ENCODE measurements around the gene SIRPA.

Gene SIRPA

DNA sequence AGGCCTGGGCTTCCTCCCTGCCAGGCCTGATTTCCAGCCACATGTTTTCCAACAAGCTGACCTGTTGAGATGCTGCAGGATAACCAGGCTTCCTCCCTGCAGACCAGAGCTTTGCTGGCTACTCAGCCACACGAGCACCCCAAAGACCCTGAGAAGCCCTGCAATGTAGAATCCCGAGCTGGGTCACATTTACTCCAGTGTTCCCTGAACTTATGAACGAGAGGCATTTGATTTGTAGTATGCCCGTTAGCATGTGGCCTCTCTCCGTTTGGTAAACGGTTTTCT lies 4.0 kb downstream of the SIRPA start:
- TF ChIP-seq CEBPB (IDR thresholded peaks at IDR 0.05) (no peak), MAX (IDR thresholded peaks at IDR 0.05) (no peak), NFIC (IDR thresholded peaks at IDR 0.05) (no peak), TEAD4 (IDR thresholded peaks at IDR 0.05) (no peak), ZBTB7A (IDR thresholded peaks at IDR 0.05; ENCODE audit: low read depth) (no peak), RAD21 (IDR thresholded peaks at IDR 0.05; ENCODE audit: low read depth) (no peak), TCF12 (IDR thresholded peaks at IDR 0.05; ENCODE audit: low read depth) (no peak), CREB1 (IDR thresholded peaks at IDR 0.05; ENCODE audit: low read depth) (no peak), REST (IDR thresholded peaks at IDR 0.05; ENCODE audit: low read depth) (no peak), EGR1 (IDR thresholded peaks at IDR 0.05) (no peak), EP300 (IDR thresholded peaks at IDR 0.05; ENCODE audit: borderline replicate concordance) (no peak), FOXM1 (IDR thresholded peaks at IDR 0.05; ENCODE audit: borderline replicate concordance, low read depth) (no peak), YY1 (IDR thresholded peaks at IDR 0.05; ENCODE audit: low read depth) (no peak), TAF1 (IDR thresholded peaks at IDR 0.05; ENCODE audit: low read depth) (no peak)
- TF ChIP-seq, protein P1, sequence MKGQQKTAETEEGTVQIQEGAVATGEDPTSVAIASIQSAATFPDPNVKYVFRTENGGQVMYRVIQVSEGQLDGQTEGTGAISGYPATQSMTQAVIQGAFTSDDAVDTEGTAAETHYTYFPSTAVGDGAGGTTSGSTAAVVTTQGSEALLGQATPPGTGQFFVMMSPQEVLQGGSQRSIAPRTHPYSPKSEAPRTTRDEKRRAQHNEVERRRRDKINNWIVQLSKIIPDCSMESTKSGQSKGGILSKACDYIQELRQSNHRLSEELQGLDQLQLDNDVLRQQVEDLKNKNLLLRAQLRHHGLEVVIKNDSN (IDR thresholded peaks at IDR 0.05): no peak

DNA sequence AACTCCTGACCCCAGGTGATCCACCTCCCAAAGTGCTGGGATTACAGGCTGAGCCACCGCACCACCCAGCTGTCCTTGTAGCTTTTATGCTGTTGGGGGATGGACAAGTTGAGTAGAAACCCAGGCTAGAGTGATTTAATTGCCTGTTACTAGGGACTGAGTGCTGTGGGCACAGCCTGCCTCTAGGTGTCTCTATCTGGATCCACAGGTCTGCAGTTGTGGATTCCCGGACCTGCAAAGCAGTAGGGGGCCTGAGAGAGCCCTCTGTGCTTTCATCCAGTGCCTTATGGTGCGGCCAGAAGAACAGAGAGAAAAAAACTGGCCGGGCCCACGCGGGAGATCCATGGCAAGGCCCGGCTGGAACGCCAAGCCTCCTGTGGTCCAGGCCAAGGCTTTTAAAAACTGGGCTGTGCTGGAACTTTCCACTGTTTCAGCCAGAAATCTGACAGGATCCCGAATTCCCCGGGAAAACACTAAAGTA lies 5.2 kb downstream of the SIRPA start:
- TF ChIP-seq CREB1 (IDR thresholded peaks at IDR 0.05; ENCODE audit: low read depth) (no peak), REST (IDR thresholded peaks at IDR 0.05; ENCODE audit: low read depth) (no peak), TCF12 (IDR thresholded peaks at IDR 0.05; ENCODE audit: low read depth) (no peak), RAD21 (IDR thresholded peaks at IDR 0.05; ENCODE audit: low read depth) (no peak; the same call in 1 of the 2 replicates), EGR1 (IDR thresholded peaks at IDR 0.05) (no peak), CEBPB (IDR thresholded peaks at IDR 0.05) (no peak)

- TF ChIP-seq EGR1 (IDR thresholded peaks at IDR 0.05) (no peak), NFIC (IDR thresholded peaks at IDR 0.05) (no peak), CREB1 (IDR thresholded peaks at IDR 0.05; ENCODE audit: low read depth) (no peak), ZBTB7A (IDR thresholded peaks at IDR 0.05; ENCODE audit: low read depth) (no peak), REST (IDR thresholded peaks at IDR 0.05; ENCODE audit: low read depth) (no peak), TAF1 (IDR thresholded peaks at IDR 0.05; ENCODE audit: low read depth) (no peak), TEAD4 (IDR thresholded peaks at IDR 0.05) (no peak), FOXM1 (IDR thresholded peaks at IDR 0.05; ENCODE audit: borderline replicate concordance, low read depth) (no peak), CEBPB (IDR thresholded peaks at IDR 0.05) (no peak), MAX (IDR thresholded peaks at IDR 0.05) (no peak), YY1 (IDR thresholded peaks at IDR 0.05; ENCODE audit: low read depth) (no peak), RAD21 (IDR thresholded peaks at IDR 0.05; ENCODE audit: low read depth) (no peak), EP300 (IDR thresholded peaks at IDR 0.05; ENCODE audit: borderline replicate concordance) (no peak), TCF12 (IDR thresholded peaks at IDR 0.05; ENCODE audit: low read depth) (no peak)
- TF ChIP-seq, protein P1 (IDR thresholded peaks at IDR 0.05): no peak
Measured at GRCh38 chr20:1901704-1902103, 6.5 kb downstream of the SIRPA start.

GRCh38 chr20:1902188-1902587 lies 7.0 kb downstream of the SIRPA start:
- no peak for TF ChIP-seq YY1 (IDR thresholded peaks at IDR 0.05; ENCODE audit: low read depth)
- TF ChIP-seq CEBPB (IDR thresholded peaks at IDR 0.05): no peak
- TF ChIP-seq REST (IDR thresholded peaks at IDR 0.05; ENCODE audit: low read depth): no peak
- no peak for TF ChIP-seq EP300 (IDR thresholded peaks at IDR 0.05; ENCODE audit: borderline replicate concordance)
